HTERT RPE-1 (cell line): ENCODE data around the gene SCP2.
"Not testable (repeated sequence)": the region's sequence is repeated elsewhere in the genome, so short reads cannot be mapped to it uniquely, and the experiment has no call there.

ENCODE experiments used
- in situ Hi-C: fragments of 300-500 bp; cut with MboI; formaldehyde crosslinking; loops from 4 replicates; pipeline ENCODE4 v1.14.3; 2020; ENCODE audit warnings: low sequenced_read_pairs

SCP2 gene

DNA sequence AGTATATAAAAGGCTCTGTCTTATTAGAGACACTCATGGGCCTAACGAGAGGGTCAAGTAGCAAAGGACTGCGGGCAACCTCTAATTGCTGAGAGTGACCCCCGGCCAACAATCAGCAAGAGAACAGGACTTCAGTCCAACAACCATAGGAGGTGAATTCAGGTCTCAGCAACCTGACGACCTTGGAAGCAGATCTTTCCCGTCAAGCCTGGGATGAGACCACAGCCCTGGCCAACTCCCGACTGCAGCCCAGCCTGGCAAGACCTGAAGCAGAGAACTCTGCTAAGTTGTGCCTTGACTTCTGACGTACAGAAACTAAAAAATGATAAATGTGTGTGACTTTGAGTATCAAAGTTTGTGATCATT lies 11.2 kb upstream of the SCP2 start:
- in situ Hi-C loops: no loop called here

DNA sequence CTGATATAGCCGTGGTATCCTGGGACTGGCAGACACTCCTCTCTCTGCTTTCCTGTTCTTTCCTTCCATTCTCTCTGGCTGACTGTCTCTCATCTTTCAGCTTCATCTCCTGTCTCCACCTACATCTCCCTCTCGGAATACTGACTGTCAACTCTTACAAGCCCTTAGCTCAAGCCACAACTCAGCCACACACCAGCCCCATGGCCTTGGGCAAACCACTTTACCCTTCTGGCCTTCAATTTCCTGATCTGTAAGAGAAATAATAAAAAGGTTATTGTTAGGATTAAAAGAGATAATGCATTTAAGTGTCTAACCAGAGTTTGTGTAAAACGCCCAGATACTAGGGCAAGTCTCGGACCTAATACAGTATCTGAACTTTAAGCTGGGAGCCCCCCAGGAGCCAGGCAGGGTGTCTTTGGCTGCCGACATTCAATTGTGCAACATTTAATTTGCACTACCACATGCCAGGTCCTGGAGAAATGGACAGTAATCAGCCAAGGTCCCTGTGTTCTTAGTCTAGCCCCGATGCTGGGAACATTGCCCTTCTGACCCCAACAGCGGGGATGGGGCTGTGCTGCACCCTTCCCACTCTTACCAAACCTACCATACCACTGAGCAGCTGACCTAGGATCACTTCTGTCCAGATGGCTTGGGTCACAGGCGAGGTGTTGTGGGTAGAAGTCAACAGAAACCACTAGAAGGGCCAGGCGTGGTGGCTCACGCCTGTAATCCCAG lies 10.7 kb upstream of the SCP2 start:
- in situ Hi-C loops: no loop called here

DNA sequence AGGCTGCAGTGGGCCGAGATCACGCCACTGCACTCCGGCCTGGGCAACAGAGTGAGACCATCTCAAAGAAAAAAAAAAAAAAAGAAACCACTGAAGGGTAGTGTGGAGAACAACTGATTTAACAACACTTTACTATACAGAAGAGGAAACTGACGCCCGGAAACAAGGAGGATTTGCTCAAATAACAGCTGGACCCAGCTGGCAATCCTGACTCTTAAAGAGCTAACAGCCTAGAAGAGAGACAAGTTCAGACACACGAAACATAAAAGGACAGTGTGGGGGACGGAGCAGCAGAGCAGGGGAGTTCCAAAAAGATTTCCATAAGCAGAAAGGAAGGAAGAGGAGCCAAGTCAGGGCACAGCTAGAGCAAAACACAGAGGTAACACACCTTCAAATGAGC lies 9.9 kb upstream of the SCP2 start:
- in situ Hi-C loops: no loop called here

DNA sequence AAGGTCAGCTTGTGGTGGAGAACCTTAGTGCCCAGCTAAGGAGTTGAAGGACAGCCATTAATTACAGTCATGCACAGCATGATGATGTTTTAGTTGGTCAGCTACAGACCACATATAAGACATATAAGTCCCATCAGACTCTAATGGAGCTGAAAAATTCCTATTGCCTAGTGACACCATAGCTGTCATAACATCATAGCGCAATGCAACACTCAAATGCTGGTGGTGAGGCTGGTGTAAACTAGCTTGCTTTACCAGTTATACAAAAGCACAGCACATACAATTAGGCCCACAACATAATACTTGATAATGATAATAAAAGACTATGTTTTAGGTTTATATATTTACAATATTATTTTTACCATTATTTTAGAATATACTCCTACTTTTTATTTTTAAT lies 9.5 kb upstream of the SCP2 start:
- in situ Hi-C loops: no loop called here

DNA sequence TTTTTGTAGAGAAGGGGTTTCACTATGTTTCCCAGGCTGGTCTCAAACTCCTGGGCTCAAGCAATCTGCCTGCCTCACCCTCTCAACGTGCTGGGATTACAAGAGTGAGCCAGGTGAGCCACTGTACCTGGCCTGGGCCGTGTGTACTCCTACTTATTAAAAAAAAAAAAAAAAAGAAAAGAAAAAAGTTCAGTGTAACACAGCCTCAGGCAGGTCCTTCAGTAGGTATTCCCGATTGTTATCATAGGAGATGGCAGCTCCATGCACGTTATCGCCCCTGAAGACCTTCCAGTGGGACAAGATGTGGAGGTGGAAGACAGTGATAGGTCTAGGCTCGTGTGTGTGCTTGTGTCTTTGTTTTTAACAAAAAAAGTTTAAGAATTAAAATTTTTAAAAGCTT lies 8.9 kb upstream of the SCP2 start:
- in situ Hi-C loops: no loop called here

DNA sequence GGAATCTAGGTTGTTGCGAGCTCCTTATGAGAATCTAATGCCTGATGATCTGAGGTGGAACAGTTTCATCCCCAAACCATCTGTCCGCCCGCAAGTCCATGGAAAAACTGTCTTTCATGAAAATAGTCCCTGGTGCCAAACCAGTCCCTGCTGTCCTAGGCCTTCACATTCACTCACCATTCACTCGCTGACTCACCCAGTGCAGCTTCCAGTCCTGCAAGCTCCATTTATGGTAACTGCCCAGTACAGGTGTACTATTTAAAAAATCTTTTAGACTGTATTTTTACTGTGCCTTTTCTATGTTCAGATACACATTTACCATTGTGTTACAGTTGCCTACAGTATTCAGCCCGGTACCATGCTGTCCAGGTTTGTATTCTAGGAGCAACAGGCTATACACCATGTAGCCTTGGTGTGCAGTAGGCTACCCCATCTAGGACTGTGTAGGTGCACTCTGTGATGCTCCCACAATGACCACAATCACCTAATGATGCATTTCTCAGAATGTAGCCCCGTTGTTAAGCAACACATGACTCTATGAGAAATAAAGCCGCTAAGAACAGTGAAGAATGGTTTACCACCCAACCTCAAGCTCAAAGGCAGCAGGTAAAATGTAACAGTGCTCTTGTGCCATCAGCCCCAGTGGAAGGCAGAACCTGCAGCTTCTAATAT lies 7.9 kb upstream of the SCP2 start:
- in situ Hi-C loops: no loop called here

DNA sequence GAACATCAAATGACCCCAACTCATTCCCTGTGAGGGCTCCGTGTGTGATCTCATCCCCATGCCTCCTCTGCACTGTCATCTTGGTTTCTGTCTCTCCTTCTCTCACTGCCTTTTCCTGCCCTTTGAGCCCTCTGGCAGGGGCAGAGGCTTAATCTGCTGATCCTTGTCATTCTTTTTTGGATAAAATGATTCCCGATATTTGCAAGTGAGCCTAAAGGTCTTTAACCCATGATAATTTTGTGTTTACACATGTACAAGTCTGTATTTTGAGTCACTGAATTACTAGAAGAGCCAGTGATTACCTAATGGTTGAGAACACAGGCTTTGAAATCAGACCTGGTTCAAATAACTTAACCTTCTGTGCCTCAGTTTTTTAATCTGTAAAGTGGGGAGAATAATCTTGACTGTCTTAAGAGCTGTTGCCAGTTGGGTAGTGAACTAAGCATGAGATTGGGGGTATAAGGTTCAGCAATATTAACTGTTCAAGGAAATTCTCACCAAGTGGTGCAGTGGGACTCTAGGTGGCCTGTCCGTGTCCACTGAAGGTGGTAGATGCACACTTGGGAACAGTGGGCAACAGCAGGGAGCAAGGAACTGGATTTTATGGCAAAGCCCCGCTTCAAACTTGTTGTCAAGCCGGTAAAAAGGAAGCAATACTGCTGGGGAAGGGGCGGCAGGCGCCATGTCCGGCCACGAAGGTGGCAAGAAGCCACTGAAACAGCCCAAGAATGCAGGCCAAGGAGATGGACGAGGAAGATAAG lies 7.2 kb upstream of the SCP2 start:
- in situ Hi-C loops: no loop called here

DNA sequence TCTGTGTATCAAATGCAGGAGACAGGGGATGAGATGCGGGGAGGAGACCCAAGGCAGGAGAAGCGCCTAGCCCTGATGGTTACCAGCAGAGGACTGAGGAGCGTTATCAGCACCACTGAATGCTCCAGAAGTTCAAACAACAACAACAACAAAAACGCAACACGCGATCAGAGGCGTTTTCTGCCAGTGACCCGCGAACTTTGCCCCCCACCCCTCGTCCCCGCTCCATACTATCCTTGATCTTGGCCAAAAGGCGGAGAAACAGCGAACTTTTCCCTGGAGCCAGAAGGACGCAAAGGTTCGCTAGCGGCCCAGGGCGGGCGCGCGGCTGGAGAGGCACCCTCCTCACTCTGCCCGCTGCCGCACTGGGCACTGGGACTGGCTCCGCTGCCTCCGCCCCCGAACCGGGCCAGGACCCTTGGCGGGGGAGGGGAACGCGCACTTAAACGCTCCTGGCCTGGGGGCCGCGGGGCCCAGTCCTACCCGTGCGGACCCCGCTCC lies 6.2 kb upstream of the SCP2 start:
- in situ Hi-C loops: no loop called here

DNA sequence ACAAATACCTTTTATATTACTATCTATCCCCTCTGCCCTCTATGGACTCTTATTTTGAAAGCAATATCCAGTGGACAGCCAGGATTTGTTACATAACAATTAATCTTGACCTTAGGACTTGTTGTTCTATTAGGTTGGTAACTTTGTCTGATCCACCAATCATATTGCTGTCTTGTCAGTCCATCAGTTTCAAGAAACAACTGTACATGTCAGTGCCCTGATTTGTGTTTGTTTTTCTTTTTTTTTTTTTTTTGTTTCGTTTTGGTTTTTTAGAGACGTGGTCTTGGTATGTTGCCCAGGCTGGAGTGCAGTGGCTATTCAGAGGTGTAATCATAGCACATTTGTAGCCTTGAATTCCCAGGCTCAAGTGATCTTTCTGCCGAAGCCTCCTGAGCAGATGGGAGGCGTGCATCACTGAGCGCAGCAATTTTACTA lies 1.5 kb upstream of the SCP2 start:
- in situ Hi-C loops: no loop called here

DNA sequence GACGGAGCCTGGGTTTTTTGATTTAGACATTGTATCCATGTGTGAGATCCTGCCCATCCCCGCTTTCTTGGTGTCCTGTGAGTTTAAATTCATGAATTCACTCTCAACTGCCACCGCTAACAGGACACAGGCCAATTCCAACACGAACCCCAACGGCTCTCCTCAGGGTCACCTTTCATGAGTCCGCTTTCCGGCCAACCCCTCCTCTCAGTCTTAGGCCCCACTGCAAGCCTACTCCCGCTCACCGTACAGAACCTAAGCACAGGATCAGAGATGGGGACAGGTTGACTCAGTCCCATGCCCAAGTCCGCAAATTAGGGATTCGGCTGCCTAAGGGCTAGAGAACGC lies 238 bp upstream of the SCP2 start:
- in situ Hi-C loops: no loop called here

DNA sequence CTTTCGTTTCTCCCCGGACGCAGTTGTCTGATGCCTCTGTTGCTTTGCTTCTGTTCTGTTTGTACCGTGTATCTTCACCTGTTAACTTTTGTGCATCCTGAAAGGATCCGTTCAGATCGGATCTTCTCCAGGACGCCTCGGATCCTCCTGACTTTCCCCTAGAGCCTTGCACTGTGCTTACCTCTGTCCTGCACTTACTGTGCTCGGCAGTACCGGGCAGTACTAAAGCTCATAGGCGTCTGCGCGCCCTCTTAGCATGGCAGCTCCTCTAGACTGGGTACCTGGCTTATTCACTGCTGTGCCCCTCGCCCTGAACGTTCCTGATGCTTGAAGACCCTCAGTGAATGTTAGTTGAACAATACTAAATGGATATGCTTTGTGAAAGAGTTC lies 934 bp downstream of the SCP2 start:
- in situ Hi-C loops: no loop called here

DNA sequence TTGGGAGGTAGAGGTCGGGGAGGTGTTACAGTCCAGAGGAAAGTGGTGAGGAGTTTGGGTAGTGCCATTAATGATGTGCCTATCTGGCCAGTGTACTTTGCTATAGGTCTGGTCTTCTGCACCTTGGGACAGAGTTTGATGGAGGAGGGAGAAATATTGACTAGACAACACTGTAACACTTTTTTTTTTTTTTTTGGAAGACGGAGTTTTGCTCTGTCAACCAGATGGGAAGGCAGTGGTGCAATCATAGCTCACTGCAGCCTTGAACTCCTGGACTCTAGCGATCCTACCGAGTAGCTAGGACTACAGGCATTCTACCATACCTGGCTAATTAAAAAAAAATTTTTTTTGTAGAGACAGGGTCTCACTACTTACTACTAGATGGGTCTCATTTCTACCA lies 1.9 kb downstream of the SCP2 start:
- in situ Hi-C loops: no loop called here

DNA sequence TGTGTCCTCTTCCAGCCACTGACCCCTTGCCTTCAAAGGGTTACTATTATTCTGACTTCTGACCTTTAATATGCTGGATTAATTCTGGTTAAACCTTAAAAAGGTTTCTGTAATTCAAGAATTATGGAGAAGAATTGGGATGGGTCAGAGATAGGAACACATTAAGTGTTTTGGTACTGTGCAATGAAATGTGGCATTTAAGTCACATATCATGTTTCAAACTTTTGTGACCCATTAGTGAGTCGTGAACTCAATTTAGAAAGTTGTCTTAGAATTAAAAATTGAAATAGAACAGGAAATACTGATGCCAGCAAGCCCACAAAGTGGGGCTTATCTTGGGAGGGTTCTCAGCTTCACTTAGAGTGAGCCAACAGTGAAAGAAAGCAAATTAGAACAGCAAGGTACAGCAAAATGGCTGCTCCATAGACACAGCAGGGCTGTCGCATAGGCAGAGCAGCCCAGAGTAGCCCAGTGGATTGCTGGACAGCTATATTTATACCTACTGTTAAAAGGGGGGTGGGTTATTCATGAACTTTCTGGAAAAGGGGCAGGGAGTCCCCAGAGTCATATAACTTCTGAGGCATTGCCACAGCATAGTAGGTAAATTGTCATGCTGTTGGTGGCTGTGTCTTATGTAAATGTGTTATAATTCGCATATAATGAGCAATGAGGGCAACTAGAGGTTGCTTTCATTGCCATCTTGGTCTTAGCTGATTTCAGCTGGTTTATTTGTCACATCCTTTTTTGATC lies 10.5 kb downstream of the SCP2 start:
- in situ Hi-C loops: no loop called here

DNA sequence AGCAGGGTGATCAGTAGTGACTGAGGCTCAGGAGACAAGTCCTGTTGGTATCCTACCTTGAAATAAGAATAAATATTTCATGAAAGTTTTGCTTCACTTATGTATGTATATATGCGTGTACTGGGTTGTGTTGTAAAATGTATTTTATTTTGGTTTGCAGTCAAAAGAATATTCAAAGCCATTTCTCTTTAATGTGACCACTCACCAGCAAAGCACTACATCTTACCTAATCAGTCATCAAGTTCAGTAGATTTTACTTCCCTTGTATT lies 11.0 kb downstream of the SCP2 start:
- in situ Hi-C loops: no loop called here

DNA sequence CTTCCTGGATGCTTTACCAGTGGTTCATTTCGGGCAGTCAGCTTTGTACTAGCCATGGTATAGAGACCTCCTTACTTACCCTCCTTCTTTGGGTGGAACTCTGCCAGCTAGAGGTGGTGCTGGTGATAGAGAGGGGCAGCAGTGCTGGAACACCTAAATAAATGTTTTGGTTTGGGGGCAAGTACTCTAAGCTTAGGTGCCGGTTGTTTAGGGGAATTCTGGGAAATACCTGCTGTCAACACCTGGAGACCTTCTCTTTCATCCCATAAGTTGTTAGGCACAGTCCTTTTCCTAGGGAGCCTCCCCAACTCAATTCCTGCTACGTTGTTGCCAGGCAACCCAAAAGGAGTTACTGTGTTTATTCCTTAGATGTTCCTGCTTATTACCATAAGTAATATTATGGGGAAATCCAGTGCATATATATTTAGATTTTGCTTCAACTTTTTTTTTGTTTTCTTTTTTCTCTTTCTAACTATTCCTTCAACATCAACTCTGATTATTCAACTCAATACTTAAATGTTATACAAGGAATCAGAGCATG lies 16.9 kb downstream of the SCP2 start:
- in situ Hi-C loops: no loop called here

DNA sequence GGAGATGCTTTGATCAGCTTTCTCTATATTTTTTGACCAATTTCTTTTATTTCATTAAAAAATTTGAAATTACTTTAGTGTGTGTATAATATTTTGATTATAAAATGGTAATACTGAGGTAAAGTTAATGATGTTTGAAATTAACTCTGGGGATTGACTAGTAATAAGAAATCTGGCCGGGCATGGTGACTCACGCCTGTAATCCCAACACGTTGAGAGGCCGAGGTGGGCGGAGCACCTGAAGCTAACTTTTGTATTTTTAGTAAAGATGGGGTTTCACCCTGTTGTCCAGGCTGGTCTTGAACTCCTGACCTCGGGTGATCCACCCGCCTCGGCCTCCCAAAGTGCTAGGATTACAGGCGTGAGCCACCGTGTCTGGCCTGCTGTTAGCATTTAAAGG lies 17.5 kb downstream of the SCP2 start:
- in situ Hi-C loops: no loop called here

DNA sequence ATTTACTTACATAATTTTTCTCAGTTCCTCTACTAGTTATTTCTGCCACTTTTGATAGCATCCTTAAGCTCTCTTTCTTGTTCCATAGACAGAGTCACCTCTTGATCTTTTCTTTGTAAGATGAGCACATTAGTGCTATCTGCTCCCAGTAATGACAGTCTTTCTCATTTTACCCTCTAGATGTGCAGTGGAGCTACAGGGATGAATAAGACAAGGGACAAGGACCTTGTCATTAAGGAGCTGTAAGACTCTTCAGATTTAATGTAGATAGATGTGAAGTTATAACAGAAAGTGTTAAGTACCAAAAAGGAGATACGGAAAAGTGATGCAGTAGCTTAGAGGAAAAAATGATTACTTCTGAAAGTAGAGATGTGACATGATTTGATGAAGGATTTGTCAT lies 20.4 kb downstream of the SCP2 start:
- in situ Hi-C loops: no loop called here

DNA sequence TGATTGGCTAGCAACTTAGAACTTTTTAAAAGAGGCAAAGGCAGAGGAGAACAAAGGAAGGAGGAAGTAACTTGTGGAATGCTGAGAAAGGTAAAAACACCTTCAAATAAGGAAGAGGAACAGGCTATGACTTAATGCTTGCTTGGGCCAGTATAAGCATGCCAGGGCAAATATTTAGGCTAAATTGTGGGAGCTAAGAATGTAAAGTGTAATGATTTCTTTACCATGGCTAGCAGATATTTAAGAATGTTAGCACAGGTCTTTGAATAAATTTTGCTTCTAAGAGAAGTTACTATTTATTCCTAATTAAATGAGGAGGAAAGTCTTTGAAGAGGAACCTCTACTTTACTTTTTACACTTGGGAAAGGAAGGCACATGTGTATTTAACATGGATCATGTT lies 22.5 kb downstream of the SCP2 start:
- in situ Hi-C loops: not testable (repeated sequence)

DNA sequence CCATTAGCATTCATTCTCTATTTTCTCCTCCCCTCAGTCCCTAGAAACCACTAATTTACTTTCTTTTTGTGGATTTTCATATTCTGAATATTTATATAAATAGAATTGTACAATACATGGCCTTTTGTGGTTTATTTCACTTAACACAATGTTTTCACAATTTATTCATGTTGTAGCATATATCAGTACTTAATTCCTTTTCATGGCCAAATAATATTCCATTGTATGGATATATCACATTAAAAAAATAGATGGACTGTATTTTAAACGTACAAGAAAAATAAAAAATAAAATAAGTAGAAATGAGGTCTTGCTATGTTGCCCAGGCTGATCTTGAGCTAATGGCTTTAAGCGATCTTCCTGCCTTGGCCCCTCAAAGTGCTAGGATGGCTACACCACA lies 25.0 kb downstream of the SCP2 start:
- in situ Hi-C loops: no loop called here

DNA sequence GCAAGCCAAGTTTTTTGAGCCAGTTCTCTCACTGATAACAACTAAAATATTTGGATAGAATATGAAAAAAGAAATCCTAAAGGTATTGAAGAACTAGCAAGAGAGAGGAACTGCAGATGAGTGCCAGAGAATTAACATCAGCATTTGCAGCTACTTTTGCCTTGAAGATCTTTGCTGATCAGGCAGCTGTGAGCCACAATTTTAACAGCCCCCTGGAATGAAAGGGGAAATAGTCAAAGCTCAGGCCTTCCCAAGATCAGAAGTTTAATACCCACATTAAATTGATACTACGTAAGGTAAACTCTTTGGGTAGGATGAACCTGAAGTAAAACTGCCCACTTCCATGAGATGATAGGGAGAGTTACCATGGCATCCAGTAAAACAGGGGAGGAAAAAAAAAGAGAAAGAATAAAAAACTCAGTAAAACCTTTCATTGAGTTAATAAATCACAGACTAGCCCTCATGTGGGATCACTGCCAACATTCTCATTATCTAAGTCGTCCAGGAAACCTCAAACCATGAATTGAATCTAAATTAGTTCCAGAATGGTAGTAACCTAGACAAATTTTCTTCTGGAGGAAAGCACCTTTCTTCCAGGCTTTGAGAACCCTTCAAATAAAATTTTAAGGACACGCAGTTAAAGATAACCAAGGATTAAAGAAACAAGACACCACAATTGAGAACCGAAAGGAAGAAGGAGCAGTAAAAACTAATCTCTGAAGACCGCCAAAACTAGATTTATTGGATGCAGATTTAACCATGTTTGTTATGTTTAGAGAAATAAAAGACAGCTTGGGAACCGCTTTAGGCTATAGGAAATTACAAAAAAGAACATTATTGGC lies 28.3 kb downstream of the SCP2 start:
- in situ Hi-C loops: no loop called here
